Activated T-cell treated with anti-CD3 and anti-CD28 coated beads for 48 hours (primary cell): ENCODE results near the gene CRYBB3.
A peak's percentile ranks its signal among the peaks of the same experiment; 100 is the strongest.

Experiments used
- DNase-seq: peaks from one replicate; pipeline ENCODE4 v3.0.0-alpha.2; 2020; ENCODE audit warnings: low read depth

Gene CRYBB3

GRCh38 chr22:25199731-25200520, at the start of gene CRYBB3:
Gene CRYBB3, plus strand, starts transcription at chr22:25199858. Its CDS starts 1,539 bp downstream, at chr22:25201397.
- DNase-seq = no peak

GRCh38 chr22:25153961-25154666, 45.5 kb upstream of the CRYBB3 start:
- no peak for DNase-seq

DNA sequence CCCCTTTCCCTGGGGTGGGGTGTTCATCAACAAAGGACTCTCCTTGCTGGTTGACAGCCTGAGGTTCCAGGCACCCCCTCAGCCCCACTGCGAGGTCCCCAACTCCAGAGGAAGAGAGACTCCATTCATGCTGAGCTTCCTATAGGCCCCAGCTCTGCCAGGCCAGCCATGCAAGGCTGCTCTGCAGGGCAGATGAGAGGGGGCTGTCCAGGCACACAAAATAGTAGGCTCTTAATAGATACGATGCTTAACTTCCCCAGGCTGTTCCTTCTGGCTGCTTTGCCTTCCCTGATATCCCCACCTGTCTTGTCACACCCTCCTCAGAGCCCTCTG, 45.0 kb upstream of the CRYBB3 start:
- no peak for DNase-seq

DNA sequence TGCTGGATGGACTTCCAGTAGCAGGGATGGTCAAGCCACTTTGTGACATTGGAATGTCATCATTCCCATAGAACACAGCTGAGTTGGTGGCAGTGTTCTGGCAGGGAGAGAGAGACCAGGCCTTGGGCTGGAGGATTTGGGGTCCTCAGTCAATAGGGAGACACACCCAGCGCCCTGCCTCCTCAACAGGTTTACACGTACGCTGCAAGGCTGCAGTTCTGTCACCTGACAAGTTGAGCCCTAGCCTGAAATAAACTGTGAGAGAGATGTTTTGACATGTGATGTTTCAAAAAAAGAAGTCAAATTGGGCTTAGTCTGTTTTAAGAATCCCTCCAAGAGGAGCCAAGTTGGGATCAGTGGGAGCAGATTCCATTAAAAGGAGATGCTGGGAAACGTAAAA, 42.9 kb upstream of the CRYBB3 start:
- DNase-seq = no peak

GRCh38 chr22:25159028-25159427, 40.6 kb upstream of the CRYBB3 start:
- no peak for DNase-seq

- DNase-seq = no peak
Measured at GRCh38 chr22:25160120-25160996, 39.3 kb upstream of the CRYBB3 start.

GRCh38 chr22:25161017-25161915, 38.4 kb upstream of the CRYBB3 start:
- no peak for DNase-seq

DNA sequence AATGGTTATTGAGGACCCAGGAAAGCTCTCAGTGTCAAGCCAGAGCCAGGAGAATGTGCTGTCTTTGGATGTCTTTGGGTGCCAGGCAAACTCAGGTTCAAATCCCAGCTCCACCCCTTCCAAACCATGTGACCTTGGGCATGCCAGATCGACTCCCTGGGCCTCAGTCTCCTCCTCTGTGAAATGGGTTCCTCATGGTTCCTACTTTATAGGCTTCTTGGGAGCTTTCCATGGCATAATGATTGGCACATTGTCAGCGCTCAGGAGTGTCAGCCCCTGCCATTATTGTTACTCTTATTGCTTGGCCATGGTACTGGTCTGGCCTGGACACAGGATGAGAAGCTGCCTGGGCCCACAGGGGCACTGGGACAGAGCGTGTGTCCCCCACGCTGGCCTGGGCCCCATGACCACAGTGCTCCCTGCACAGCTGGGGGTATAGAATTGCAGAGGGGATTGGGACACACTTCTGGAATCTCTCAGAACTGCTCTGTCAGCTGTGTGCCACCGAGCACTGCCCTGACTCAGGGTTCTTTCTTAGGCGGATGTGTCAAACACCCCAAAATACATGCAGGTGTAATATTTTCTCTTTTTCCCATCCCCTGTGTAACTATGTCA, 37.6 kb upstream of the CRYBB3 start:
- DNase-seq = no peak

- no peak for DNase-seq
Measured at GRCh38 chr22:25162561-25162960, 37.1 kb upstream of the CRYBB3 start.

DNA sequence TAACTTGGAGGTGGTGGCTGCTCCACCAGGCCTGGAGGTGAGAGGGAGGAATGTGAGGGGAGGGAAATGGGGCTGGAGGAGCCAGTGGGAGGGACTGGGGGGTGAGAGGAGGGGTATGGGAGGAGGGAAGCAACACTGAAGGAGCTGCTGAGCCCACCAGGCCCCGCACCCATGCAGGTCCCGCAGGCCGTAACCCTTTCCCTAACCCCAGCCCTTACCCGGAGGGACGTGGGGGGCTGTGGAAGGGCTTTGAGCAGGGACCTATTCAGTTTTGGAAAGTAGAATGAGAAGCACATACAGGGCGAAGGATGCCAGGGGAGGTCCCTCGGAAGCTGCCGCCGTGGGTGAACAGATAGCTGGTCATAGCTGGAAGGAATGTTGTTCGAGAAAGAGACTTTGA, 33.9 kb upstream of the CRYBB3 start:
- no peak for DNase-seq

DNA sequence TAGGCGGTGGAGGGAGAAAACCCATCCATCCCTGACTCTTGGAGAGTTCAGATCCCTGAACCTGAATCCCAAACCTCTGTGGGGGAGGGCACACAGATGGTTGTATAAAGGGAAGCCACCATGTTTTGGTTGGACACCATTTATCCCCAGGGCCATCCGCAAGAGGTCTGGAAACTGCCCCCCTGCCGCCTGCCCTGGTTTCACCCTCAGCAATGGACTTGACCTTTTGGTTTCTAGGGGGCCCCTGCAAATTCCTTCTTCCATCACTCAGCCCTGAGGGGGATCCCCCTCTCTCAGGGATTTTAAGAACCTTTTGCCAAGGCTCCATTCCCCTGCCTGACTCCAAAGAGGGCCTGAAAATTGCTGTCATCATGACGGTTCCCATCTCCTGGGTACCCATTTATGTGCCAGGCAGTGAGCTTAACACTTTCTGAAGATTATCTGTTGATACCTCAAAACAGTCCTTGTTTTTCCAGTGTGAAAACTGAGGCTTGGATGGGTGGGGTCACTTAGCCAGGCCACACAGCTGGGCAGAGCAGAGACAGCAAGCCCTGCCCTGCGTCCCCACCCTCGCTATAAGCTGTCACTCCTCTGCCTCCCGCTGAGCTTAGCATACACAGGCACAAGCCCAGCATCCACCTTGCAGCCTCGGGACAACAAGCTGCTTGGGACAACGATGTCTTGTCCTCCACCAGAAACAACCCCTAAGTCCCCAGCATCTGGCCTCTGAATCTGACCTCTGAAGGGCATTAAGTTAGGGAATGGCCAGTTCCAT, 33.2 kb upstream of the CRYBB3 start:
- DNase-seq = no peak

GRCh38 chr22:25167082-25167481, 32.6 kb upstream of the CRYBB3 start:
- no peak for DNase-seq

- no peak for DNase-seq
Measured at GRCh38 chr22:25167834-25168601, 31.6 kb upstream of the CRYBB3 start.

- no peak for DNase-seq
Measured at GRCh38 chr22:25169278-25170031, 30.2 kb upstream of the CRYBB3 start.

- no peak for DNase-seq
Measured at GRCh38 chr22:25170426-25170980, 29.2 kb upstream of the CRYBB3 start.

GRCh38 chr22:25172153-25172552, 27.5 kb upstream of the CRYBB3 start:
- peak; percentile 16 for DNase-seq

- no peak for DNase-seq
Measured at GRCh38 chr22:25174156-25174887, 25.3 kb upstream of the CRYBB3 start.

DNA sequence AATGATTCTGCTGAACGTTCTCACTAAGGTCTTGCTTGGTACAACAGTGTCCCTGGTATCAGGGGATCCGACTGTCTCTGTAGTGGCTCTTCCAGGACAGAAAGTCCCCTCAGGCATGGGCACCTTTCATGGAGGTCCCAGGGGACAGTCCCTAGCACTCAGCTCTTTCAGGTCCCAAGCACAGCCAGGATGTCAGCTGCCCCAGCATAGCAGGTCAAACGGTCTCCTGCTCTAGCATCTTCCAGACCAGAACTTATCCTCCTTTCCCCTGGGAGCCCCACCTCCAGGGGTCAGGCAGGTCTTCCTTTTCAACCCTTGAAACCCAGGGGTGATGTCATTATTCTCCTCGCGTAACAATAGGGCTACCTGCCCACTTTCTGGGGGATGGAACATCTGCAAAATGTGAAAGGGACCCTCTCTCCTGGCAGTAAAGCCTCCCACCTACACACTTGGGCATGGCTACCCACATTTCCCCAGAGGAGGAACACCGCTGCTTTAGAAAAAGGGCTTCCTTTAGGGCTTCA, 24.7 kb upstream of the CRYBB3 start:
- DNase-seq = no peak
